SKM-1 treated with dmso at 0.1 percent for 144 hours (cell line): ENCODE results near the gene STRBP.
"Not testable (repeated sequence)": the region's sequence is repeated elsewhere in the genome, so short reads cannot be mapped to it uniquely, and the experiment has no call there.

Experiments used
- DNase-seq: peaks from one replicate; lab custom pipeline; 2025; ENCODE audit not compliant: unreplicated experiment; lab: John Stamatoyannopoulos, UW

STRBP gene

GRCh38 chr9:123251324-123251723 lies 17.1 kb downstream of the STRBP start:
- no peak for DNase-seq

GRCh38 chr9:123250504-123250903 lies 17.9 kb downstream of the STRBP start:
- no peak for DNase-seq

- not testable (repeated sequence) for DNase-seq
Measured at GRCh38 chr9:123249162-123249561, 19.2 kb downstream of the STRBP start.

- DNase-seq = no peak
Measured at GRCh38 chr9:123248630-123249029, 19.8 kb downstream of the STRBP start.

- DNase-seq = no peak
Measured at GRCh38 chr9:123246534-123246933, 21.9 kb downstream of the STRBP start.

- no peak for DNase-seq
Measured at GRCh38 chr9:123239726-123240125, 28.7 kb downstream of the STRBP start.

GRCh38 chr9:123238365-123238764 lies 30.0 kb downstream of the STRBP start:
- no peak for DNase-seq

GRCh38 chr9:123237220-123237619 lies 31.2 kb downstream of the STRBP start:
- no peak for DNase-seq

- DNase-seq = no peak
Measured at GRCh38 chr9:123235448-123235847, 32.9 kb downstream of the STRBP start.

GRCh38 chr9:123234853-123235252 lies 33.5 kb downstream of the STRBP start:
- DNase-seq = no peak

- DNase-seq = no peak
Measured at GRCh38 chr9:123232332-123232731, 36.1 kb downstream of the STRBP start.

GRCh38 chr9:123231421-123231820 lies 37.0 kb downstream of the STRBP start:
- no peak for DNase-seq

- no peak for DNase-seq
Measured at GRCh38 chr9:123228967-123229366, 39.4 kb downstream of the STRBP start.

- no peak for DNase-seq
Measured at GRCh38 chr9:123225995-123226394, 42.4 kb downstream of the STRBP start.

GRCh38 chr9:123225374-123225813 lies 43.0 kb downstream of the STRBP start:
- no peak for DNase-seq

GRCh38 chr9:123220127-123220526 lies 48.3 kb downstream of the STRBP start:
- DNase-seq = no peak

- DNase-seq = no peak
Measured at GRCh38 chr9:123218831-123219230, 49.6 kb downstream of the STRBP start.

- no peak for DNase-seq
Measured at GRCh38 chr9:123217128-123217654, 51.2 kb downstream of the STRBP start.

- no peak for DNase-seq
Measured at GRCh38 chr9:123216251-123216797, 52.1 kb downstream of the STRBP start.

GRCh38 chr9:123211081-123211480 lies 57.3 kb downstream of the STRBP start:
- DNase-seq = no peak

GRCh38 chr9:123208626-123209174 lies 59.7 kb downstream of the STRBP start:
- DNase-seq = no peak

- DNase-seq = no peak
Measured at GRCh38 chr9:123206065-123206464, 62.3 kb downstream of the STRBP start.

- DNase-seq = no peak
Measured at GRCh38 chr9:123201083-123201482, 67.3 kb downstream of the STRBP start.
